Panc1 (cell line): ENCODE measurements around the gene LAMC2. TPM values are rescaled to one million over a fixed set of nuclear protein-coding genes. Genes with fewer than 3 reads are reported as not detected.

Experiments used
- ATAC-seq: fragments of 200-7000 bp; cut with Tn5 transposase; 2 replicates; pipeline ENCODE4 v1.9.1; 2020; ENCODE audit warnings: mild to moderate bottlenecking, moderate library complexity
- BruUV-seq: library from RNA; stranded (reverse); fragments of 400-500 nt; replicated peaks from 2 replicates; lab custom pipeline; 2021; lab: Mats Ljungman, UMichigan
- CTCF ChIA-PET: fragments of 300-600 bp; sonication (Branson Sonifier 250); formaldehyde crosslinking; loops from one replicate; lab custom pipeline; 2022; ENCODE audit warnings: antibody characterized with exemption; lab: Charles Lee
- POLR2A ChIA-PET: fragments of 300-600 bp; sonication (Branson Sonifier 250); formaldehyde crosslinking; loops from one replicate; lab custom pipeline; 2022; ENCODE audit warnings: antibody characterized with exemption; lab: Charles Lee
- DNase-seq: peaks from one replicate; pipeline ENCODE4 v3.0.0-alpha.2; 2010; ENCODE audit warnings: low read depth, low spot score
- H3K27ac ChIP-seq: 2 replicates; pipeline ENCODE4 v1.5.1; 2011; ENCODE audit warnings: mild to moderate bottlenecking, low read length, inconsistent platforms
- H3K27me3 ChIP-seq: fragments of 200-500 bp; sonication (Bioruptor generic); 2 replicates; pipeline ENCODE4 v1.6.0; 2014; ENCODE audit warnings: low read length, inconsistent platforms; ENCODE audit not compliant: control insufficient read depth, insufficient read depth
- H3K36me3 ChIP-seq: fragments of 200-500 bp; sonication (Bioruptor generic); 2 replicates; pipeline ENCODE4 v1.5.1; 2014; ENCODE audit warnings: inconsistent platforms, mild to moderate bottlenecking, low read length, moderate library complexity; ENCODE audit not compliant: control insufficient read depth, insufficient read depth
- H3K4me1 ChIP-seq: 2 replicates; pipeline ENCODE4 v1.5.1; 2011; ENCODE audit warnings: inconsistent platforms, mild to moderate bottlenecking, low read length, moderate library complexity; ENCODE audit not compliant: control insufficient read depth, insufficient read depth
- H3K4me3 ChIP-seq, 2 experiments: 2 replicates each; pipeline ENCODE4 v1.5.1; 2011 to 2012; ENCODE audit warnings: low read depth in 2 of 2, low read length in 2 of 2, mild to moderate bottlenecking in 2 of 2, inconsistent platforms in 1 of 2, moderate library complexity in 1 of 2
- H3K9me3 ChIP-seq: fragments of 200-500 bp; sonication (Bioruptor generic); 2 replicates; pipeline ENCODE4 v1.5.1; 2014; ENCODE audit warnings: low read depth, mild to moderate bottlenecking, inconsistent platforms, low read length, moderate library complexity; ENCODE audit not compliant: control insufficient read depth, insufficient read depth
- POLR2AphosphoS5 ChIP-seq: IDR thresholded peaks from 2 replicates; pipeline ENCODE4 v1.6.1; 2012; ENCODE audit warnings: mild to moderate bottlenecking, low read depth, low read length, moderate library complexity
- SIN3A ChIP-seq: IDR thresholded peaks from 2 replicates; pipeline ENCODE4 v1.6.1; 2012; ENCODE audit warnings: low read depth, mild to moderate bottlenecking, low read length, moderate library complexity, borderline replicate concordance; ENCODE audit not compliant: insufficient read depth
- TCF7L2 ChIP-seq: IDR thresholded peaks from 2 replicates; pipeline ENCODE4 v1.6.1; 2011; ENCODE audit warnings: mild to moderate bottlenecking, low read depth, low read length, inconsistent platforms
- in situ Hi-C: cut with HindIII; loops from 2 replicates; pipeline ENCODE4 v1.10.0; 2016; ENCODE audit warnings: low sequenced_read_pairs, low pct_unique_long_range_greater_than_20kb
- intact Hi-C: fragments of 100-400 bp; cut with micrococcal nuclease; formaldehyde crosslinking; loops from one replicate; pipeline ENCODE4 v1.10.0; 2022; ENCODE audit not compliant: unreplicated experiment
- total RNA-seq: library from RNA; stranded (reverse); gene quantifications from one replicate; pipeline ENCODE4 v1.2.1, GENCODE V29; 2021; ENCODE audit not compliant: unreplicated experiment
- TF ChIP-seq, protein P1 (sequence below): fragments of 450-650 bp; IDR thresholded peaks from 2 replicates; pipeline ENCODE4 v1.5.1; 2017; ENCODE audit warnings: mild to moderate bottlenecking
- TF ChIP-seq, protein P2 (sequence below), 2 experiments: IDR thresholded peaks; 2 replicates each; pipeline ENCODE4 v1.6.1; 2011 to 2012; ENCODE audit warnings: low read depth in 2 of 2, control low read depth in 1 of 2, low read length in 1 of 2, mild to moderate bottlenecking in 1 of 2, moderate library complexity in 1 of 2; ENCODE audit not compliant: insufficient read depth in 1 of 2

LAMC2 gene
- total RNA-seq, 1 experiment from 2014 or later, result 8.3 TPM

DNA sequence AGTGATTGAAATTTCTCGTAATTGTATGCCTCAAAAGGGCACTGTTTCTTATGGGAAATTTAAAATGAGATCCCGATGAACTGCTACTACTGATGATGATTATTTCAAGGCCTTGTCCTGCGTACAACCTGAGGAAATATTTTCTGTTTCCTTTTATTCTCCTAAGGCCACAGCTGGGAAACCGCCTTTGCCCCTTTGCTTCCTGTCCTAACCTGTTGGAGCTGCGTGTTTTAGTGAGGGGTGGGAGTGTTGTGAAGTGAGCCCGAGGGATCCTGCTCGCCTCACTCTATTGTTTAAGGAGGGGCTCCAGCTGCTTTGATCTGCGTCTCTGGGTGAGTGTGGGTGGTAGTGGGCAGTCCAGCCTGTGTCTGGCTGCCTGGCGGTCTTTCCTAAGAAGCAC, 14.4 kb downstream of the LAMC2 start:
- Histone ChIP-seq H3K36me3 (no peaks in the 10 kb centered on the region), H3K4me3 (no peak overlapping the region), H3K9me3 (no peaks in the 10 kb centered on the region), H3K4me1 (no peaks in the 10 kb centered on the region), H3K27me3 (no peaks in the 10 kb centered on the region), H3K27ac (no peak overlapping the region)
- POLR2A ChIA-PET, result no interaction called here
- CTCF ChIA-PET, result no interaction called here
- no TSS peak for BruUV-seq
- TF ChIP-seq SIN3A (no peak), TCF7L2 (no peak), POLR2AphosphoS5 (no peak)
- TF ChIP-seq, protein P1, sequence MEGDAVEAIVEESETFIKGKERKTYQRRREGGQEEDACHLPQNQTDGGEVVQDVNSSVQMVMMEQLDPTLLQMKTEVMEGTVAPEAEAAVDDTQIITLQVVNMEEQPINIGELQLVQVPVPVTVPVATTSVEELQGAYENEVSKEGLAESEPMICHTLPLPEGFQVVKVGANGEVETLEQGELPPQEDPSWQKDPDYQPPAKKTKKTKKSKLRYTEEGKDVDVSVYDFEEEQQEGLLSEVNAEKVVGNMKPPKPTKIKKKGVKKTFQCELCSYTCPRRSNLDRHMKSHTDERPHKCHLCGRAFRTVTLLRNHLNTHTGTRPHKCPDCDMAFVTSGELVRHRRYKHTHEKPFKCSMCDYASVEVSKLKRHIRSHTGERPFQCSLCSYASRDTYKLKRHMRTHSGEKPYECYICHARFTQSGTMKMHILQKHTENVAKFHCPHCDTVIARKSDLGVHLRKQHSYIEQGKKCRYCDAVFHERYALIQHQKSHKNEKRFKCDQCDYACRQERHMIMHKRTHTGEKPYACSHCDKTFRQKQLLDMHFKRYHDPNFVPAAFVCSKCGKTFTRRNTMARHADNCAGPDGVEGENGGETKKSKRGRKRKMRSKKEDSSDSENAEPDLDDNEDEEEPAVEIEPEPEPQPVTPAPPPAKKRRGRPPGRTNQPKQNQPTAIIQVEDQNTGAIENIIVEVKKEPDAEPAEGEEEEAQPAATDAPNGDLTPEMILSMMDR, result no peak
- TF ChIP-seq, protein P2, sequence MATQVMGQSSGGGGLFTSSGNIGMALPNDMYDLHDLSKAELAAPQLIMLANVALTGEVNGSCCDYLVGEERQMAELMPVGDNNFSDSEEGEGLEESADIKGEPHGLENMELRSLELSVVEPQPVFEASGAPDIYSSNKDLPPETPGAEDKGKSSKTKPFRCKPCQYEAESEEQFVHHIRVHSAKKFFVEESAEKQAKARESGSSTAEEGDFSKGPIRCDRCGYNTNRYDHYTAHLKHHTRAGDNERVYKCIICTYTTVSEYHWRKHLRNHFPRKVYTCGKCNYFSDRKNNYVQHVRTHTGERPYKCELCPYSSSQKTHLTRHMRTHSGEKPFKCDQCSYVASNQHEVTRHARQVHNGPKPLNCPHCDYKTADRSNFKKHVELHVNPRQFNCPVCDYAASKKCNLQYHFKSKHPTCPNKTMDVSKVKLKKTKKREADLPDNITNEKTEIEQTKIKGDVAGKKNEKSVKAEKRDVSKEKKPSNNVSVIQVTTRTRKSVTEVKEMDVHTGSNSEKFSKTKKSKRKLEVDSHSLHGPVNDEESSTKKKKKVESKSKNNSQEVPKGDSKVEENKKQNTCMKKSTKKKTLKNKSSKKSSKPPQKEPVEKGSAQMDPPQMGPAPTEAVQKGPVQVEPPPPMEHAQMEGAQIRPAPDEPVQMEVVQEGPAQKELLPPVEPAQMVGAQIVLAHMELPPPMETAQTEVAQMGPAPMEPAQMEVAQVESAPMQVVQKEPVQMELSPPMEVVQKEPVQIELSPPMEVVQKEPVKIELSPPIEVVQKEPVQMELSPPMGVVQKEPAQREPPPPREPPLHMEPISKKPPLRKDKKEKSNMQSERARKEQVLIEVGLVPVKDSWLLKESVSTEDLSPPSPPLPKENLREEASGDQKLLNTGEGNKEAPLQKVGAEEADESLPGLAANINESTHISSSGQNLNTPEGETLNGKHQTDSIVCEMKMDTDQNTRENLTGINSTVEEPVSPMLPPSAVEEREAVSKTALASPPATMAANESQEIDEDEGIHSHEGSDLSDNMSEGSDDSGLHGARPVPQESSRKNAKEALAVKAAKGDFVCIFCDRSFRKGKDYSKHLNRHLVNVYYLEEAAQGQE (IDR thresholded peaks at IDR 0.05; ENCODE audit: insufficient read depth in 1 of 2, low read depth in 2 of 2, low read length in 1 of 2), result no peak
- in situ Hi-C loops, result no loop called here
- DNase-seq, result no peak
- intact Hi-C loops, result no loop called here
- no peak for ATAC-seq

DNA sequence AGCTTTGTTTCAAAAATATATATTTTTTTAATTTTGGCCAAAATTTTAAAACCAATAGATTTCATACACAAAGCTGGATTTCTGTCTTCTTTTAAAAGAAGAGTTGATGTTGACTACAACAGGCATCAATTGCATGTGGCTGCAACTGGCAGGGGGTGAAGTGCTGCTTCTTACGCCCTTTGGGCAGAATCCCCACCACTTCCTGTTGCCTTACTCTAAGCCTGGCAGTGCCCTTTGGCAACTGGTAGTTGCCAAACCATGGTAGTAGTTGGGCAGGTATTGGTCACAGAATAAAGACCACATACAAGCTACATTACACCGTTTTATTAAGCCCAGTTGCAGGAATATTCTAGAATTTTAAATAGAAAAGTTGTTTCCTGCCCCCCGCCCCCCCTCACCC, 17.0 kb downstream of the LAMC2 start:
- ATAC-seq, result no peak
- BruUV-seq, result no TSS peak
- H3K27me3 ChIP-seq, result no peaks in the 10 kb centered on the region
- ChIA-PET POLR2A (no interaction called here), CTCF (interaction anchor here (0.6 kb wide), 2 partner anchors 20 to 24 kb away, joined by 4 to 7 read pairs; no protein-coding TSS in a partner anchor)
- no peak for DNase-seq
- no peak for TF ChIP-seq TCF7L2
- TF ChIP-seq, protein P2 (IDR thresholded peaks at IDR 0.05; ENCODE audit: insufficient read depth in 1 of 2, low read depth in 2 of 2, low read length in 1 of 2), result no peak
- TF ChIP-seq POLR2AphosphoS5, result no peak
- no peak for TF ChIP-seq SIN3A
- TF ChIP-seq, protein P1, result no peak
- intact Hi-C loops, result no loop called here
- no peaks in the 10 kb centered on the region for H3K4me1 ChIP-seq
- no peaks in the 10 kb centered on the region for H3K9me3 ChIP-seq
- no peak overlapping the region for H3K27ac ChIP-seq
- H3K4me3 ChIP-seq, result no peak overlapping the region
- in situ Hi-C loops, result no loop called here
- H3K36me3 ChIP-seq, result no peaks in the 10 kb centered on the region
